Measurements from ENCODE around the gene PRR5. TPM values are rescaled to one million over a fixed set of nuclear protein-coding genes. Genes with fewer than 3 reads are reported as not detected.

The PRR5 gene
- polyA plus RNA-seq, 1 of the 3 experiments (the other 2 are of a cell fraction) = 1.3 TPM

GRCh38 chr22:44783581-44783980 is 81.6 kb downstream of the PRR5 start (continued):
- TF ChIP-seq RXRA (IDR thresholded peaks at IDR 0.05; ENCODE audit: borderline replicate concordance, low read depth) (no peak), JUND (IDR thresholded peaks at IDR 0.05) (no peak), TEAD4 (IDR thresholded peaks at IDR 0.05; ENCODE audit: borderline replicate concordance, insufficient read depth) (no peak), USF2 (IDR thresholded peaks at IDR 0.05; ENCODE audit: borderline replicate concordance, low read depth, low read length) (no peak)

DNA sequence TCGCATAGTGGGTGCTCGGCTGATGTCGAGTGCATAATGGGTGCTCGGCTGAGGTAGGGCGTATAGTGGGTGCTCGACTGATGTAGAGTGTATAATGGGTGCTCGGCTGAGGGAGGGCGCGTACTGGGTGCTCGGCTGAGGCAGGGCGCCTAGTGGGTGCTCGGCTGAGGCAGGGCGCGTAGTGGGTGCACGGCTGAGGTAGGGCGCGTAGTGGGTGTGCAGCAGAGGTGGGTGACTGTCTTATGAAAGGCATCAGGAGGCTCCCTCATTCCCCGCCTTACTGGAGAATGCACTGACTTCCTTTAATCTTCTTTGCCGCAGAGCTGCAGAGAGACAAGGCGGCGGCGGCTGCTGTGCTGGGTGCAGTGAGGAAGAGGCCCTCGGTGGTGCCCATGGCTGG is 84.1 kb downstream of the PRR5 start:
- H3K36me3 ChIP-seq (replicated peaks in 1 of 2; ENCODE audit: control insufficient read depth in 1 of 2, insufficient read depth in 2 of 2, low read length in 1 of 2) = no peaks in the 10 kb centered on the region
- H3K9me3 ChIP-seq = no peaks in the 10 kb centered on the region
- no peaks in the 10 kb centered on the region for H3F3A ChIP-seq (replicated peaks; ENCODE audit: insufficient read depth)
- 69% methylated on average over 18 of the region's 23 CpGs for WGBS (ENCODE audit: low lambda C conversion rate)
- H3K79me2 ChIP-seq (ENCODE audit: insufficient read depth) = no peaks in the 10 kb centered on the region
- no peaks in the 10 kb centered on the region for H3K9me2 ChIP-seq
- no peak overlapping the region for H3K9ac ChIP-seq
- no peaks in the 10 kb centered on the region for H4K20me1 ChIP-seq (ENCODE audit: insufficient read depth)
- H3K27ac ChIP-seq (ENCODE audit: low read depth in 2 of 2, low read length in 1 of 2) = no peak overlapping the region
- H3K4me3 ChIP-seq (ENCODE audit: low read depth in 2 of 2, low read length in 1 of 2) = no peak overlapping the region
- H2AFZ ChIP-seq (ENCODE audit: low read depth) = no peak overlapping the region
- H3K4me2 ChIP-seq = no peak overlapping the region
- CTCF ChIA-PET = interaction anchor here (1.2 kb wide), 1 partner anchor 20 kb away, joined by 3 read pairs; no protein-coding TSS in a partner anchor
- no peaks in the 10 kb centered on the region for H3K4me1 ChIP-seq (ENCODE audit: control insufficient read depth in 1 of 2, insufficient read depth in 2 of 2, low read depth in 1 of 2, low read length in 1 of 2)
- no peak for DNase-seq
- TF ChIP-seq RFX5 (IDR thresholded peaks at IDR 0.05; ENCODE audit: low read length) (no peak), SMC3 (IDR thresholded peaks at IDR 0.05; ENCODE audit: low read depth, low read length) (no peak), ELF1 (IDR thresholded peaks at IDR 0.05) (no peak), FOSL2 (IDR thresholded peaks at IDR 0.05; ENCODE audit: borderline replicate concordance, low read depth) (no peak)
- TF ChIP-seq, protein P1, sequence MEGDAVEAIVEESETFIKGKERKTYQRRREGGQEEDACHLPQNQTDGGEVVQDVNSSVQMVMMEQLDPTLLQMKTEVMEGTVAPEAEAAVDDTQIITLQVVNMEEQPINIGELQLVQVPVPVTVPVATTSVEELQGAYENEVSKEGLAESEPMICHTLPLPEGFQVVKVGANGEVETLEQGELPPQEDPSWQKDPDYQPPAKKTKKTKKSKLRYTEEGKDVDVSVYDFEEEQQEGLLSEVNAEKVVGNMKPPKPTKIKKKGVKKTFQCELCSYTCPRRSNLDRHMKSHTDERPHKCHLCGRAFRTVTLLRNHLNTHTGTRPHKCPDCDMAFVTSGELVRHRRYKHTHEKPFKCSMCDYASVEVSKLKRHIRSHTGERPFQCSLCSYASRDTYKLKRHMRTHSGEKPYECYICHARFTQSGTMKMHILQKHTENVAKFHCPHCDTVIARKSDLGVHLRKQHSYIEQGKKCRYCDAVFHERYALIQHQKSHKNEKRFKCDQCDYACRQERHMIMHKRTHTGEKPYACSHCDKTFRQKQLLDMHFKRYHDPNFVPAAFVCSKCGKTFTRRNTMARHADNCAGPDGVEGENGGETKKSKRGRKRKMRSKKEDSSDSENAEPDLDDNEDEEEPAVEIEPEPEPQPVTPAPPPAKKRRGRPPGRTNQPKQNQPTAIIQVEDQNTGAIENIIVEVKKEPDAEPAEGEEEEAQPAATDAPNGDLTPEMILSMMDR (IDR thresholded peaks at IDR 0.05) = no peak
- TF ChIP-seq, protein P2, sequence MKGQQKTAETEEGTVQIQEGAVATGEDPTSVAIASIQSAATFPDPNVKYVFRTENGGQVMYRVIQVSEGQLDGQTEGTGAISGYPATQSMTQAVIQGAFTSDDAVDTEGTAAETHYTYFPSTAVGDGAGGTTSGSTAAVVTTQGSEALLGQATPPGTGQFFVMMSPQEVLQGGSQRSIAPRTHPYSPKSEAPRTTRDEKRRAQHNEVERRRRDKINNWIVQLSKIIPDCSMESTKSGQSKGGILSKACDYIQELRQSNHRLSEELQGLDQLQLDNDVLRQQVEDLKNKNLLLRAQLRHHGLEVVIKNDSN (IDR thresholded peaks at IDR 0.05; ENCODE audit: borderline replicate concordance, low read depth) = no peak
- no peaks in the 10 kb centered on the region for H3K27me3 ChIP-seq (ENCODE audit: insufficient read depth)
- POLR2A ChIA-PET = no interaction called here

DNA sequence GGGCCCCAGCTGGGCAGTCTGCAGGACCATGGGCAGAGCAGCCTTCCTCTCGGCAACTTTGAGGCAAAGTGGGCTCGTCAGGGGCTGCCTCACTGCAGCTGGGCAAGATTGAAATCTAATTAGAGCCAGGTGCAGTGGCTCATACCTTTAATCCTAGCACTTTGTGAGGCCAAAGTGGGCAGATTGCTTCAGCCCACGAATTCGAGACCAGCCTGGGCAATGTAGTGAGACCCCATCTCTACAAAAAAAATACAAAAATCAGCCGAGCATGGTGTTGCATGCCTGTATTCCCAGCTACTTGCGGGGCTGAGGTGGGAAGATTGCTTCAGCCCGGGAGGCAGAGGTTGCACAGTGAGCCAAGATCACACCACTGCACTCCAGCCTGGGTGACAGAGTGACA is 84.6 kb downstream of the PRR5 start:
- H2AFZ ChIP-seq (ENCODE audit: low read depth) = no peak overlapping the region
- no peaks in the 10 kb centered on the region for H4K20me1 ChIP-seq (ENCODE audit: insufficient read depth)
- H3K79me2 ChIP-seq (ENCODE audit: insufficient read depth) = no peaks in the 10 kb centered on the region
- no peaks in the 10 kb centered on the region for H3K9me2 ChIP-seq
- 33% methylated on average over 6 of the region's 7 CpGs for WGBS (ENCODE audit: low lambda C conversion rate)
- ChIA-PET POLR2A (no interaction called here), CTCF (interaction anchor here (1.2 kb wide), 1 partner anchor 20 kb away, joined by 3 read pairs; no protein-coding TSS in a partner anchor)
- H3K36me3 ChIP-seq (replicated peaks in 1 of 2; ENCODE audit: control insufficient read depth in 1 of 2, insufficient read depth in 2 of 2, low read length in 1 of 2) = no peaks in the 10 kb centered on the region
- no peak overlapping the region for H3K4me2 ChIP-seq
- no peak overlapping the region for H3K4me3 ChIP-seq (ENCODE audit: low read depth in 2 of 2, low read length in 1 of 2)
- no peak for DNase-seq
- no peak overlapping the region for H3K27ac ChIP-seq (ENCODE audit: low read depth in 2 of 2, low read length in 1 of 2)
- H3K4me1 ChIP-seq (ENCODE audit: control insufficient read depth in 1 of 2, insufficient read depth in 2 of 2, low read depth in 1 of 2, low read length in 1 of 2) = no peaks in the 10 kb centered on the region
- no peaks in the 10 kb centered on the region for H3K9me3 ChIP-seq
- H3K27me3 ChIP-seq (ENCODE audit: insufficient read depth) = no peaks in the 10 kb centered on the region
- TF ChIP-seq REST (IDR thresholded peaks at IDR 0.05; ENCODE audit: low read depth, low read length) = no peak
- TF ChIP-seq GATA2 (CRISPR knock-in tag; IDR thresholded peaks at IDR 0.05) = no peak
- TF ChIP-seq GABPA (IDR thresholded peaks at IDR 0.05; ENCODE audit: low read depth) = no peak
- TF ChIP-seq, protein P2 (IDR thresholded peaks at IDR 0.05; ENCODE audit: borderline replicate concordance, low read depth) = no peak
- TF ChIP-seq RAD21 (IDR thresholded peaks at IDR 0.05; ENCODE audit: low read length) = no peak
- no peak for TF ChIP-seq CHD2 (IDR thresholded peaks at IDR 0.05; ENCODE audit: low read length, partially characterized antibody)
- H3F3A ChIP-seq (replicated peaks; ENCODE audit: insufficient read depth) = no peaks in the 10 kb centered on the region
- no peak overlapping the region for H3K9ac ChIP-seq
